Measurements from ENCODE around the gene FCN3. TPM values are rescaled to one million over a fixed set of nuclear protein-coding genes. Genes with fewer than 3 reads are reported as not detected.

The FCN3 gene
- total and polyA plus RNA-seq, 10 of the 15 experiments (the other 5 are each of a cell fraction or from before 2014, with no cell fraction given) = 0.28 TPM; not detected in 9

GRCh38 chr1:27360159-27361043 is 14.2 kb downstream of the FCN3 start (continued):
- 0 out of 4 replicates have a peak, but pooled peaks of 1 of the 2 experiments have one; percentile 8 for TF ChIP-seq BHLHE40 (IDR thresholded peaks at IDR 0.05; ENCODE audit: borderline replicate concordance in 1 of 2, low read depth in 2 of 2, low read length in 1 of 2)
- 0 out of 2 replicates have a peak, but pooled peaks have one; percentile 9 for TF ChIP-seq DPF2 (IDR thresholded peaks at IDR 0.05)
- TF ChIP-seq KAT2A (conservative IDR thresholded peaks at IDR 0.05; ENCODE audit: control insufficient read depth, low read depth, low read length) = no peak
- TF ChIP-seq RCOR1 (conservative IDR thresholded peaks at IDR 0.05; ENCODE audit: low read depth, low read length) = no peak
- no peak for TF ChIP-seq EP300 (IDR thresholded peaks at IDR 0.05; ENCODE audit: borderline replicate concordance in 1 of 2, control insufficient read depth in 1 of 2, low read depth in 2 of 2, low read length in 2 of 2)
- TF ChIP-seq POLR2AphosphoS2 (IDR thresholded peaks at IDR 0.05; ENCODE audit: low read depth, low read length) = no peak
- no peak for TF ChIP-seq TAF1 (IDR thresholded peaks at IDR 0.05; ENCODE audit: borderline replicate concordance, low read depth, low read length)
- TF ChIP-seq SMAD5 (IDR thresholded peaks at IDR 0.05; ENCODE audit: low read depth) = no peak
- no peak for TF ChIP-seq MYC (IDR thresholded peaks at IDR 0.05; ENCODE audit: insufficient read depth, insufficient read length, insufficient replicate concordance, low read length, severe bottlenecking)
- TF ChIP-seq ZNF207 (IDR thresholded peaks at IDR 0.05; ENCODE audit: borderline replicate concordance) = no peak
- TF ChIP-seq USF1 (IDR thresholded peaks at IDR 0.05; ENCODE audit: borderline replicate concordance, extremely low read length, insufficient read depth, low read depth, low read length) = no peak
- no peak for TF ChIP-seq WRNIP1 (IDR thresholded peaks at IDR 0.05; ENCODE audit: borderline replicate concordance, low read depth, low read length)
- TF ChIP-seq, protein P1, sequence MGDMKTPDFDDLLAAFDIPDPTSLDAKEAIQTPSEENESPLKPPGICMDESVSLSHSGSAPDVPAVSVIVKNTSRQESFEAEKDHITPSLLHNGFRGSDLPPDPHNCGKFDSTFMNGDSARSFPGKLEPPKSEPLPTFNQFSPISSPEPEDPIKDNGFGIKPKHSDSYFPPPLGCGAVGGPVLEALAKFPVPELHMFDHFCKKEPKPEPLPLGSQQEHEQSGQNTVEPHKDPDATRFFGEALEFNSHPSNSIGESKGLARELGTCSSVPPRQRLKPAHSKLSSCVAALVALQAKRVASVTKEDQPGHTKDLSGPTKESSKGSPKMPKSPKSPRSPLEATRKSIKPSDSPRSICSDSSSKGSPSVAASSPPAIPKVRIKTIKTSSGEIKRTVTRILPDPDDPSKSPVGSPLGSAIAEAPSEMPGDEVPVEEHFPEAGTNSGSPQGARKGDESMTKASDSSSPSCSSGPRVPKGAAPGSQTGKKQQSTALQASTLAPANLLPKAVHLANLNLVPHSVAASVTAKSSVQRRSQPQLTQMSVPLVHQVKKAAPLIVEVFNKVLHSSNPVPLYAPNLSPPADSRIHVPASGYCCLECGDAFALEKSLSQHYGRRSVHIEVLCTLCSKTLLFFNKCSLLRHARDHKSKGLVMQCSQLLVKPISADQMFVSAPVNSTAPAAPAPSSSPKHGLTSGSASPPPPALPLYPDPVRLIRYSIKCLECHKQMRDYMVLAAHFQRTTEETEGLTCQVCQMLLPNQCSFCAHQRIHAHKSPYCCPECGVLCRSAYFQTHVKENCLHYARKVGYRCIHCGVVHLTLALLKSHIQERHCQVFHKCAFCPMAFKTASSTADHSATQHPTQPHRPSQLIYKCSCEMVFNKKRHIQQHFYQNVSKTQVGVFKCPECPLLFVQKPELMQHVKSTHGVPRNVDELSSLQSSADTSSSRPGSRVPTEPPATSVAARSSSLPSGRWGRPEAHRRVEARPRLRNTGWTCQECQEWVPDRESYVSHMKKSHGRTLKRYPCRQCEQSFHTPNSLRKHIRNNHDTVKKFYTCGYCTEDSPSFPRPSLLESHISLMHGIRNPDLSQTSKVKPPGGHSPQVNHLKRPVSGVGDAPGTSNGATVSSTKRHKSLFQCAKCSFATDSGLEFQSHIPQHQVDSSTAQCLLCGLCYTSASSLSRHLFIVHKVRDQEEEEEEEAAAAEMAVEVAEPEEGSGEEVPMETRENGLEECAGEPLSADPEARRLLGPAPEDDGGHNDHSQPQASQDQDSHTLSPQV (IDR thresholded peaks at IDR 0.05) = no peak
- TF ChIP-seq, protein P2, sequence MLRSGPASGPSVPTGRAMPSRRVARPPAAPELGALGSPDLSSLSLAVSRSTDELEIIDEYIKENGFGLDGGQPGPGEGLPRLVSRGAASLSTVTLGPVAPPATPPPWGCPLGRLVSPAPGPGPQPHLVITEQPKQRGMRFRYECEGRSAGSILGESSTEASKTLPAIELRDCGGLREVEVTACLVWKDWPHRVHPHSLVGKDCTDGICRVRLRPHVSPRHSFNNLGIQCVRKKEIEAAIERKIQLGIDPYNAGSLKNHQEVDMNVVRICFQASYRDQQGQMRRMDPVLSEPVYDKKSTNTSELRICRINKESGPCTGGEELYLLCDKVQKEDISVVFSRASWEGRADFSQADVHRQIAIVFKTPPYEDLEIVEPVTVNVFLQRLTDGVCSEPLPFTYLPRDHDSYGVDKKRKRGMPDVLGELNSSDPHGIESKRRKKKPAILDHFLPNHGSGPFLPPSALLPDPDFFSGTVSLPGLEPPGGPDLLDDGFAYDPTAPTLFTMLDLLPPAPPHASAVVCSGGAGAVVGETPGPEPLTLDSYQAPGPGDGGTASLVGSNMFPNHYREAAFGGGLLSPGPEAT (IDR thresholded peaks at IDR 0.05; ENCODE audit: low read depth) = no peak; the same call in 1 of the 2 replicates
- TF ChIP-seq SPI1 (IDR thresholded peaks at IDR 0.05; ENCODE audit: borderline replicate concordance, insufficient read depth, low read depth, low read length) = 0 out of 2 replicates have a peak, but pooled peaks have one; percentile 17
- TF ChIP-seq MEF2B (IDR thresholded peaks at IDR 0.05; ENCODE audit: partially characterized antibody, poor library complexity, severe bottlenecking) = peak; percentile 48
- TF ChIP-seq CREB1 (IDR thresholded peaks at IDR 0.05; ENCODE audit: low read depth) = no peak
- TF ChIP-seq IKZF1 (conservative IDR thresholded peaks at IDR 0.05) = peak; percentile 67; the same call in 1 of the 2 replicates

All from GM12878 (cell line).